ENCODE results near the gene CACNB4. TPM values are rescaled to one million over a fixed set of nuclear protein-coding genes. Genes with fewer than 3 reads are reported as not detected.

CACNB4 gene
- total and polyA plus RNA-seq, 10 of the 15 experiments (the other 5 are each of a cell fraction or from before 2014, with no cell fraction given), result 2.0 to 21.6 (median 9.3) TPM

GRCh38 chr2:151946899-151947812, 151.7 kb downstream of the CACNB4 start:
- in situ Hi-C loops (cut with MboI), result no loop called here
- H3K4me2 ChIP-seq (ENCODE audit: control insufficient read depth, insufficient read depth), result no peak overlapping the region
- TF ChIP-seq YBX1 (IDR thresholded peaks at IDR 0.05) (no peak), SP1 (IDR thresholded peaks at IDR 0.05; ENCODE audit: low read depth, low read length) (no peak), E2F8 (IDR thresholded peaks at IDR 0.05; ENCODE audit: low read depth, partially characterized antibody) (no peak), TCF12 (IDR thresholded peaks at IDR 0.05; ENCODE audit: low read depth, low read length) (no peak), KLF5 (IDR thresholded peaks at IDR 0.05; ENCODE audit: partially characterized antibody) (no peak), ZNF24 (IDR thresholded peaks at IDR 0.05) (no peak), EP300 (IDR thresholded peaks at IDR 0.05; ENCODE audit: borderline replicate concordance in 1 of 2, control insufficient read depth in 1 of 2, low read depth in 2 of 2, low read length in 2 of 2) (no peak), CTCF (IDR thresholded peaks at IDR 0.05 in 2 of 3, conservative IDR thresholded peaks at IDR 0.05 in 1 of 3; ENCODE audit: control insufficient read depth in 2 of 3, extremely low read depth in 1 of 3, insufficient read depth in 1 of 3, low read depth in 3 of 3, low read length in 3 of 3) (peak; percentile 40 to 69 (median 56)), TARDBP (IDR thresholded peaks at IDR 0.05; ENCODE audit: borderline replicate concordance) (no peak), NFYA (IDR thresholded peaks at IDR 0.05; ENCODE audit: borderline replicate concordance, low read depth, low read length) (no peak), ETV6 (conservative IDR thresholded peaks at IDR 0.05 in 1 of 2, IDR thresholded peaks at IDR 0.05 in 1 of 2; ENCODE audit: borderline replicate concordance in 1 of 2, low read depth in 1 of 2) (no peak), MTA2 (IDR thresholded peaks at IDR 0.05; ENCODE audit: low read depth) (no peak), ELK1 (IDR thresholded peaks at IDR 0.05; ENCODE audit: low read depth, low read length) (no peak), BACH1 (IDR thresholded peaks at IDR 0.05; ENCODE audit: borderline replicate concordance) (no peak), RAD21 (IDR thresholded peaks at IDR 0.05; ENCODE audit: insufficient read depth, low read depth, low read length) (peak; percentile 52), HDAC2 (IDR thresholded peaks at IDR 0.05) (no peak)

More at GRCh38 chr2:151946899-151947812, 151.7 kb downstream of the CACNB4 start:
- Histone ChIP-seq H3K4me3 (no peak overlapping the region), H2AFZ (ENCODE audit: control insufficient read depth, low read depth, low read length) (no peak overlapping the region), H4K20me1 (ENCODE audit: control insufficient read depth, insufficient read depth) (no peaks in the 10 kb centered on the region), H3K27me3 (replicated peaks in 1 of 2; ENCODE audit: control insufficient read depth in 2 of 2, insufficient read depth in 2 of 2, low read length in 1 of 2) (no peaks in the 10 kb centered on the region), H3K36me3 (ENCODE audit: control insufficient read depth in 2 of 2, insufficient read depth in 2 of 2, low read length in 1 of 2) (no peaks in the 10 kb centered on the region), H3K4me1 (ENCODE audit: control insufficient read depth, insufficient read depth, low read length) (no peaks in the 10 kb centered on the region), H3K9me3 (replicated peaks; ENCODE audit: control insufficient read depth, insufficient read depth, low read length) (no peaks in the 10 kb centered on the region; the same call in 2 of the 3 replicates), H3K79me2 (ENCODE audit: control insufficient read depth, insufficient read depth, low read length) (no peaks in the 10 kb centered on the region), H3K9ac (ENCODE audit: control insufficient read depth, insufficient read depth, low read length) (no peak overlapping the region), H3K27ac (ENCODE audit: control insufficient read depth, insufficient read depth) (no peak overlapping the region)
- ChIA-PET RAD21 (ENCODE audit: unreplicated experiment) (interaction anchor here (0.6 kb wide), 1 partner anchor 796 kb away, joined by 3 read pairs; no protein-coding TSS in a partner anchor), CTCF (interaction anchor here (1.0 to 1.1 kb wide), 2 partner anchors 237 to 324 kb away, joined by 3 to 6 read pairs; no protein-coding TSS in a partner anchor), SMC1A (ENCODE audit: uncharacterized antibody, unreplicated experiment) (interaction anchor here (1.1 kb wide), 1 partner anchor 10 kb away, joined by 3 read pairs; no protein-coding TSS in a partner anchor), POLR2A (interaction anchor here (0.5 kb wide), 1 partner anchor 176 kb away, joined by 3 read pairs; no protein-coding TSS in a partner anchor)
- no peak for DNase-seq (ENCODE audit: low read depth, low spot score)
- 18% methylated on average over 15 of the region's 15 CpGs for WGBS (ENCODE audit: insufficient coverage, insufficient replicate concordance, low lambda C conversion rate, missing lambda C conversion rate)
- peak; percentile 90 for ATAC-seq
- FAIRE-seq, result peak; percentile 35
- intact Hi-C loops (cut with micrococcal nuclease; ENCODE audit: unreplicated experiment), result loop anchor here (10.0 kb wide), 1 partner anchor 332 kb away; no protein-coding TSS in a partner anchor
- no TSS peak for BruUV-seq (replicated peaks)
